Measurements from ENCODE around the gene ADAD2. TPM values are rescaled to one million over a fixed set of nuclear protein-coding genes. Genes with fewer than 3 reads are reported as not detected.

Gene ADAD2
- total and polyA plus RNA-seq, 2 donors (not counting 3 experiments of a cell fraction or from before 2014, with no cell fraction given), result 0.04 TPM; not detected in 1

- intact Hi-C loops (cut with micrococcal nuclease), result loop anchor here (5.0 kb wide), 1 partner anchor 211 kb away; the partner anchor contains the start of gene NECAB2
- H3K36me3 ChIP-seq (ENCODE audit: control insufficient read depth in 2 of 2, extremely low read depth in 1 of 2, insufficient read depth in 2 of 2, low read length in 2 of 2), result peaks cover 6 to 40% of the 10 kb centered on the region in 2 experiments
- H4K20me1 ChIP-seq (replicated peaks; ENCODE audit: control insufficient read depth, extremely low read depth, insufficient read depth, low read length), result no peaks in the 10 kb centered on the region
- dilution Hi-C loops (cut with MboI; ENCODE audit: extremely low pct_ligation_motif_present, low sequenced_read_pairs), result no loop called here
- no peaks in the 10 kb centered on the region for H3K9me3 ChIP-seq (replicated peaks; ENCODE audit: control insufficient read depth, insufficient read depth, low read length)
- no peak for DNase-seq (ENCODE audit: low read depth, low spot score)
- ChIA-PET CTCF (interaction anchor here (1.1 to 3.1 kb wide), 5 partner anchors 8 to 222 kb away, joined by 3 to 12 read pairs (median 6); partner anchors contain the start of gene TAF1C), POLR2A (no interaction called here)
- no TSS peak for BruUV-seq (replicated peaks)
- no peak for FAIRE-seq
- H3K4me1 ChIP-seq (ENCODE audit: control insufficient read depth, extremely low read depth, insufficient read depth, low read length), result peaks cover 18% of the 10 kb centered on the region
- TF ChIP-seq MYC (IDR thresholded peaks at IDR 0.05; ENCODE audit: low read depth, low read length), result no peak
- no peak for TF ChIP-seq FOS (IDR thresholded peaks at IDR 0.05; ENCODE audit: borderline replicate concordance, insufficient read depth, low read length)
- TF ChIP-seq POLR2A (IDR thresholded peaks at IDR 0.05; ENCODE audit: low read depth, low read length), result no peak
- TF ChIP-seq JUN (IDR thresholded peaks at IDR 0.05; ENCODE audit: borderline replicate concordance, insufficient read depth, insufficient read length, low read depth), result no peak
- TF ChIP-seq CTCF (IDR thresholded peaks at IDR 0.05; ENCODE audit: extremely low read depth in 1 of 2, insufficient read depth in 1 of 2, low read depth in 1 of 2, low read length in 2 of 2), result no peak
- TF ChIP-seq, protein P1, sequence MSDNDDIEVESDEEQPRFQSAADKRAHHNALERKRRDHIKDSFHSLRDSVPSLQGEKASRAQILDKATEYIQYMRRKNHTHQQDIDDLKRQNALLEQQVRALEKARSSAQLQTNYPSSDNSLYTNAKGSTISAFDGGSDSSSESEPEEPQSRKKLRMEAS (IDR thresholded peaks at IDR 0.05; ENCODE audit: insufficient read depth, insufficient read length), result no peak
- no peak for TF ChIP-seq POLR2AphosphoS5 (IDR thresholded peaks at IDR 0.05; ENCODE audit: insufficient read depth, low read depth, low read length)
- no peak for TF ChIP-seq EZH2 (IDR thresholded peaks at IDR 0.05; ENCODE audit: borderline replicate concordance, low read depth, low read length, severe bottlenecking)
- no peak for TF ChIP-seq GATA2 (IDR thresholded peaks at IDR 0.05; ENCODE audit: insufficient read depth, insufficient read length, low read depth, low read length)
- H2AFZ ChIP-seq (ENCODE audit: low read depth, low read length), result no peak overlapping the region
- H3K27ac ChIP-seq (ENCODE audit: insufficient read depth, low read depth, low read length), result no peak overlapping the region
- no peak overlapping the region for H3K4me2 ChIP-seq (ENCODE audit: insufficient read depth, low read length)
- H3K4me3 ChIP-seq (replicated peaks in 1 of 3; ENCODE audit: insufficient read depth in 1 of 3, low read depth in 1 of 3, low read length in 3 of 3), result no peak overlapping the region
- H3K9me1 ChIP-seq (replicated peaks; ENCODE audit: control insufficient read depth, extremely low read depth, insufficient read depth, low read length), result no peaks in the 10 kb centered on the region
- H3K27me3 ChIP-seq (ENCODE audit: control insufficient read depth in 2 of 2, insufficient read depth in 2 of 2, low read length in 2 of 2), result no peaks in the 10 kb centered on the region
- no peak overlapping the region for H3K9ac ChIP-seq (replicated peaks; ENCODE audit: extremely low read depth, insufficient read depth, low read length)
- no peaks in the 10 kb centered on the region for H3K79me2 ChIP-seq (ENCODE audit: control insufficient read depth, insufficient read depth, low read length)
These were observed 12.7 kb upstream of the ADAD2 start for GRCh38 chr16:84178146-84178765.
